H1 (cell line): ENCODE results near the gene PTPRC. TPM values are rescaled to one million over a fixed set of nuclear protein-coding genes. Genes with fewer than 3 reads are reported as not detected.

Experiments used
- CTCF ChIA-PET: fragments of 300-600 bp; sonication (Branson Sonifier 250); formaldehyde crosslinking; loops from one replicate; lab custom pipeline; 2021; ENCODE audit not compliant: partially characterized antibody; lab: Charles Lee
- POLR2A ChIA-PET: fragments of 300-600 bp; sonication (Branson Sonifier 250); formaldehyde crosslinking; loops from one replicate; lab custom pipeline; 2021; ENCODE audit warnings: inconsistent platforms; ENCODE audit not compliant: partially characterized antibody; lab: Charles Lee
- DNase-seq, 2 experiments: peaks; one replicate each; pipeline versions ENCODE4 v3.0.0 to v3.0.0-alpha.2; 2010 to 2022; ENCODE audit warnings: low spot score in 2 of 2, low read depth in 1 of 2, mixed read lengths in 1 of 2
- FAIRE-seq: peaks from 2 replicates; lab custom pipeline; 2011; peaks lifted over from hg19 to GRCh38; lab: Jason Lieb, UNC
- H2AFZ ChIP-seq: 2 replicates; pipeline ENCODE4 v1.8.1; 2012; ENCODE audit warnings: low read length, inconsistent platforms
- H2AK5ac ChIP-seq: 2 replicates; pipeline ENCODE4 v1.6.1; 2013; ENCODE audit warnings: low read depth, low read length
- H2BK120ac ChIP-seq: replicated peaks from 2 replicates; pipeline ENCODE3; 2013; ENCODE audit warnings: low read depth, low read length, inconsistent platforms
- H2BK12ac ChIP-seq: 2 replicates; pipeline ENCODE4 v1.6.1; 2013; ENCODE audit warnings: low read depth, low read length
- H2BK15ac ChIP-seq: 2 replicates; pipeline ENCODE4 v1.6.1; 2013; ENCODE audit warnings: low read length
- H2BK20ac ChIP-seq: 2 replicates; pipeline ENCODE4 v1.6.1; 2013; ENCODE audit warnings: low read length
- H2BK5ac ChIP-seq: 2 replicates; pipeline ENCODE4 v1.6.1; 2013; ENCODE audit warnings: low read depth, low read length
- H3K14ac ChIP-seq: 2 replicates; pipeline ENCODE4 v1.6.1; 2013; ENCODE audit warnings: inconsistent platforms; ENCODE audit not compliant: insufficient read length
- H3K18ac ChIP-seq: 2 replicates; pipeline ENCODE4 v1.6.1; 2013; ENCODE audit warnings: low read length; ENCODE audit errors: extremely low read depth
- H3K23ac ChIP-seq: 2 replicates; pipeline ENCODE4 v1.6.1; 2013; ENCODE audit warnings: inconsistent platforms; ENCODE audit not compliant: insufficient read length
- H3K23me2 ChIP-seq: 2 replicates; pipeline ENCODE4 v1.6.1; 2013; ENCODE audit warnings: low read depth, low read length
- H3K27ac ChIP-seq: 2 replicates; pipeline ENCODE4 v1.6.1; 2011; ENCODE audit warnings: low read depth, low read length, inconsistent platforms
- H3K27me3 ChIP-seq, 4 experiments: replicated peaks in 1 of 4; 1 replicate in 1 of 4; 2 replicates in 3 of 4; pipeline versions ENCODE4 v1.6.1 to v1.8.1; 2011 to 2013; ENCODE audit warnings: low read length in 3 of 4, mild to moderate bottlenecking in 3 of 4, inconsistent platforms in 2 of 4, mixed read lengths in 2 of 4, moderate library complexity in 1 of 4; ENCODE audit not compliant: control insufficient read depth in 3 of 4, insufficient read depth in 3 of 4; ENCODE audit errors: extremely low read depth in 1 of 4
- H3K36me3 ChIP-seq, 4 experiments: 2 replicates each; pipeline versions ENCODE4 v1.6.1 to v1.8.1; 2011 to 2013; ENCODE audit warnings: mild to moderate bottlenecking in 4 of 4, low read length in 3 of 4, moderate library complexity in 2 of 4, control low read depth in 1 of 4, inconsistent platforms in 1 of 4; ENCODE audit not compliant: insufficient read depth in 4 of 4, control insufficient read depth in 2 of 4
- H3K4ac ChIP-seq: replicated peaks from 2 replicates; pipeline ENCODE3; 2013; ENCODE audit warnings: low read length, low read depth, mixed read lengths, inconsistent platforms; ENCODE audit not compliant: insufficient read length
- H3K4me1 ChIP-seq, 4 experiments: replicated peaks in 1 of 4; 1 replicate in 1 of 4; 2 replicates in 3 of 4; pipeline versions ENCODE4 v1.6.1 to v1.8.1; 2011 to 2013; ENCODE audit warnings: low read length in 3 of 4, inconsistent platforms in 2 of 4, mixed read lengths in 1 of 4; ENCODE audit not compliant: insufficient read depth in 4 of 4, control insufficient read depth in 3 of 4
- H3K4me2 ChIP-seq, 2 experiments: 2 replicates each; pipeline versions ENCODE4 v1.6.1 to v1.8.1; 2011 to 2013; ENCODE audit warnings: low read depth in 2 of 2, low read length in 2 of 2, control low read depth in 1 of 2, inconsistent platforms in 1 of 2, mild to moderate bottlenecking in 1 of 2; ENCODE audit not compliant: insufficient read depth in 1 of 2
- H3K4me3 ChIP-seq, 4 experiments: fragments of 200-600, 300-600 bp in 1 of 4; sonication (generic), shearing (Covaris generic), sonication (Bioruptor Twin) in 1 of 4; 2 replicates each; pipeline versions ENCODE4 v1.5.1 to v1.8.1; 2011 to 2016; ENCODE audit warnings: low read length in 4 of 4, low read depth in 3 of 4, control low read depth in 2 of 4, inconsistent platforms in 2 of 4, mild to moderate bottlenecking in 2 of 4, mixed read lengths in 1 of 4, moderate library complexity in 1 of 4; ENCODE audit not compliant: insufficient read depth in 2 of 4; ENCODE audit errors: extremely low read depth in 1 of 4
- H3K56ac ChIP-seq: replicated peaks from 2 replicates; pipeline ENCODE3; 2013; ENCODE audit warnings: low read depth, mild to moderate bottlenecking, mixed read lengths, low read length, inconsistent platforms; ENCODE audit not compliant: insufficient read length
- H3K79me1 ChIP-seq: 2 replicates; pipeline ENCODE4 v1.6.1; 2013; ENCODE audit warnings: low read depth, low read length, control low read depth
- H3K79me2 ChIP-seq, 2 experiments: 2 replicates each; pipeline versions ENCODE4 v1.6.1 to v1.8.1; 2012 to 2013; ENCODE audit warnings: low read length in 2 of 2, mild to moderate bottlenecking in 2 of 2, inconsistent platforms in 1 of 2; ENCODE audit not compliant: insufficient read depth in 2 of 2, control insufficient read depth in 1 of 2
- H3K9ac ChIP-seq, 4 experiments: replicated peaks in 1 of 4; 1 replicate in 1 of 4; 2 replicates in 3 of 4; pipeline versions ENCODE4 v1.6.1 to v1.8.1; 2011 to 2013; ENCODE audit warnings: low read depth in 3 of 4, low read length in 3 of 4, control low read depth in 2 of 4, mild to moderate bottlenecking in 2 of 4, moderate library complexity in 2 of 4, inconsistent platforms in 1 of 4; ENCODE audit errors: extremely low read depth in 1 of 4
- H3K9me3 ChIP-seq, 2 experiments: 2 replicates each; pipeline versions ENCODE4 v1.6.1 to v1.8.1; 2012 to 2013; ENCODE audit warnings: mild to moderate bottlenecking in 2 of 2, moderate library complexity in 2 of 2, control low read depth in 1 of 2, inconsistent platforms in 1 of 2, low read depth in 1 of 2, low read length in 1 of 2, mixed read lengths in 1 of 2; ENCODE audit not compliant: insufficient read depth in 2 of 2
- H4K20me1 ChIP-seq, 2 experiments: replicated peaks in 1 of 2; 2 replicates each; pipeline versions ENCODE3 to v1.8.1; 2011 to 2013; ENCODE audit warnings: inconsistent platforms in 2 of 2, low read length in 2 of 2, mild to moderate bottlenecking in 1 of 2; ENCODE audit not compliant: insufficient read depth in 2 of 2, control insufficient read depth in 1 of 2
- H4K5ac ChIP-seq: 2 replicates; pipeline ENCODE4 v1.6.1; 2013; ENCODE audit warnings: low read length, low read depth, mixed read lengths, inconsistent platforms; ENCODE audit not compliant: insufficient read length
- H4K8ac ChIP-seq: 2 replicates; pipeline ENCODE4 v1.8.0; 2013; ENCODE audit warnings: mild to moderate bottlenecking, moderate library complexity, low read length, inconsistent platforms; ENCODE audit not compliant: insufficient read depth; ENCODE audit errors: extremely low read depth
- H4K91ac ChIP-seq: replicated peaks from 2 replicates; pipeline ENCODE3; 2013; ENCODE audit warnings: low read length, mixed read lengths, inconsistent platforms; ENCODE audit not compliant: insufficient read length
- BCL11A ChIP-seq, 2 experiments: IDR thresholded peaks; one replicate each; pipeline ENCODE4 v1.6.1; 2011; ENCODE audit warnings: low read depth in 2 of 2, low read length in 2 of 2, mild to moderate bottlenecking in 2 of 2
- EGR1 ChIP-seq: IDR thresholded peaks from 2 replicates; pipeline ENCODE4 v1.6.1; 2011; ENCODE audit warnings: low read depth, low read length, borderline replicate concordance
- NANOG ChIP-seq: IDR thresholded peaks from 2 replicates; pipeline ENCODE4 v1.6.1; 2011; ENCODE audit warnings: low read length, low read depth, mild to moderate bottlenecking, inconsistent platforms; ENCODE audit not compliant: insufficient read depth, poor library complexity, severe bottlenecking
- WGBS, 2 experiments: shearing (Covaris generic) in 1 of 2; methylation state at CpG; one replicate each; pipeline versions ENCODE4 v1.1.6 to v1.1.7; 2013 to 2015; ENCODE audit warnings: low lambda C conversion rate in 2 of 2, mixed read lengths in 2 of 2, inconsistent platforms in 1 of 2, low coverage in 1 of 2, missing lambda C conversion rate in 1 of 2; ENCODE audit not compliant: insufficient replicate concordance in 2 of 2, insufficient coverage in 1 of 2, insufficient read length in 1 of 2; ENCODE audit errors: extremely low coverage in 1 of 2, missing lambda C conversion rate in 1 of 2; 5-methylcytosine and 5-hydroxymethylcytosine counted together
- polyA plus RNA-seq, 7 experiments: library from polyadenylated mRNA; depleted of rRNA in 3 of 7; stranded (reverse) in 5 of 7; unstranded in 2 of 7; fragments of >200 nt in 5 of 7; fragments of 200-250 nt in 2 of 7; gene quantifications; 1 replicate in 5 of 7; 2 replicates in 1 of 7; 4 replicates in 1 of 7; pipeline versions ENCODE4 v1.2.1 to v1.2.3, GENCODE V29; 2011 to 2013; ENCODE audit warnings: missing spikeins in 2 of 7, mixed read lengths in 2 of 7
- total RNA-seq: library from RNA; stranded (reverse); fragmentation: NEBNext Ultra II Directional; extraction: Animal tissue kit (Norgen Biotek cat#: 25700); gene quantifications from 2 replicates; pipeline ENCODE4 v1.2.1, GENCODE V29; 2021

PTPRC gene
- total and polyA plus RNA-seq, 2 of the 8 experiments (the other 6 are each of a cell fraction or from before 2014, with no cell fraction given): 0.05 TPM; not detected in 1

GRCh38 chr1:198701766-198702539 lies 63.1 kb downstream of the PTPRC start:
- Histone ChIP-seq H3K4me2 (peak overlapping the region; percentile 37 to 60), H3K4ac (no peak overlapping the region), H3K4me3 (peak overlapping the region in 1 of 4 experiments; percentile 25; a peak in 1 of 8 replicates), H3K18ac (peak overlapping the region; percentile 54; the same call in 1 of the 2 replicates), H4K8ac (no peak overlapping the region; the same call in 1 of the 2 replicates), H2BK120ac (no peak overlapping the region), H3K9me3 (no peaks in the 10 kb centered on the region), H3K79me2 (no peaks in the 10 kb centered on the region), H2BK15ac (peak overlapping the region; percentile 82; the same call in 1 of the 2 replicates), H4K91ac (peak overlapping the region; percentile 22), H3K23ac (no peak overlapping the region), H3K56ac (no peak overlapping the region), H2AFZ (no peak overlapping the region), H2AK5ac (0 out of 2 replicates have a peak overlapping the region, but pooled peaks have one; percentile 92), H2BK20ac (peak overlapping the region; percentile 97; the same call in 1 of the 2 replicates), H2BK5ac (peak overlapping the region; percentile 94; the same call in 1 of the 2 replicates), H3K36me3 (no peaks in the 10 kb centered on the region), H4K20me1 (no peaks in the 10 kb centered on the region), H3K4me1 (peaks cover 5 to 31% (median 10%) of the 10 kb centered on the region in 4 experiments), H4K5ac (peak overlapping the region; percentile 27), H2BK12ac (peak overlapping the region; percentile 99; the same call in 1 of the 2 replicates), H3K27me3 (no peaks in the 10 kb centered on the region), H3K27ac (peak overlapping the region; percentile 14), H3K23me2 (peaks cover 3% of the 10 kb centered on the region), H3K14ac (no peak overlapping the region), H3K79me1 (no peaks in the 10 kb centered on the region), H3K9ac (no peak overlapping the region)
- ChIA-PET CTCF (interaction anchor here (1.0 to 2.3 kb wide), 9 partner anchors 12 to 759 kb away, joined by 3 to 7 read pairs (median 4); no protein-coding TSS in a partner anchor), POLR2A (no interaction called here)
- DNase-seq: peak in 1 of 2 experiments; percentile 15
- no peak for TF ChIP-seq BCL11A (IDR thresholded peaks at IDR 0.05; ENCODE audit: low read depth in 2 of 2, low read length in 2 of 2)
- peak; percentile 65 for TF ChIP-seq NANOG
- TF ChIP-seq EGR1: no peak
- no peak for FAIRE-seq
- WGBS, 2 experiments: 74% methylated on average over 4 of the region's 4 CpGs; no CpG with 5 or more reads in 1 of the 2 experiments
